Fibroblast of lung (primary cell): ENCODE measurements around the gene ADAM21.

Source experiments
- EZH2 ChIP-seq: IDR thresholded peaks from 2 replicates; pipeline ENCODE4 v1.5.1; 2012; ENCODE audit warnings: low read length, control low read depth, mild to moderate bottlenecking; ENCODE audit errors: missing control alignments
- TF ChIP-seq, protein P1 (sequence below), 2 donors: IDR thresholded peaks in 1 of 2; conservative IDR thresholded peaks in 1 of 2; 1 replicate in 1 of 2; 2 replicates in 1 of 2; pipeline ENCODE4 v1.5.1; 2011 to 2012; ENCODE audit warnings: low read length in 2 of 2, control low read depth in 1 of 2, inconsistent platforms in 1 of 2, low read depth in 1 of 2, mild to moderate bottlenecking in 1 of 2

DNA sequence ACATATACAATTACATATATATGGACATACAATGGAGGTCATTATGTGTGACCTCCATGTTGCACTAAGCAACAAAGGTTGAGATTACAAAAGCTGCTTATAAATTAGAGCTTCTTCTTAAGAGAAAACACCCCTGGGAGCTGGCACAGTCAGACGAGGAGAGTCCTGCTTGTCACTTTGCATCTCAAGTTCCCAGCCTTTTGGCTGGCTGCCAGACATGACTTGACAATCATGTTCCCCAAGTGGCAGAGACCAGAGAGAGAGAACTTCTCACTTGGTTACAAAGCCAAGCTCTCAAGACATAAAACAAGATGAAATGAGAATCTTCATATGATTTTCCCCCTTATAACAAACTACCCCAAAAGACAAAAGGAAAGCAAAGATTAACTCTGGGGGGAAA, 26.6 kb upstream of the ADAM21 start:
- TF ChIP-seq, protein P1, sequence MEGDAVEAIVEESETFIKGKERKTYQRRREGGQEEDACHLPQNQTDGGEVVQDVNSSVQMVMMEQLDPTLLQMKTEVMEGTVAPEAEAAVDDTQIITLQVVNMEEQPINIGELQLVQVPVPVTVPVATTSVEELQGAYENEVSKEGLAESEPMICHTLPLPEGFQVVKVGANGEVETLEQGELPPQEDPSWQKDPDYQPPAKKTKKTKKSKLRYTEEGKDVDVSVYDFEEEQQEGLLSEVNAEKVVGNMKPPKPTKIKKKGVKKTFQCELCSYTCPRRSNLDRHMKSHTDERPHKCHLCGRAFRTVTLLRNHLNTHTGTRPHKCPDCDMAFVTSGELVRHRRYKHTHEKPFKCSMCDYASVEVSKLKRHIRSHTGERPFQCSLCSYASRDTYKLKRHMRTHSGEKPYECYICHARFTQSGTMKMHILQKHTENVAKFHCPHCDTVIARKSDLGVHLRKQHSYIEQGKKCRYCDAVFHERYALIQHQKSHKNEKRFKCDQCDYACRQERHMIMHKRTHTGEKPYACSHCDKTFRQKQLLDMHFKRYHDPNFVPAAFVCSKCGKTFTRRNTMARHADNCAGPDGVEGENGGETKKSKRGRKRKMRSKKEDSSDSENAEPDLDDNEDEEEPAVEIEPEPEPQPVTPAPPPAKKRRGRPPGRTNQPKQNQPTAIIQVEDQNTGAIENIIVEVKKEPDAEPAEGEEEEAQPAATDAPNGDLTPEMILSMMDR (conservative IDR thresholded peaks at IDR 0.05 in 1 of 2, IDR thresholded peaks at IDR 0.05 in 1 of 2; ENCODE audit: low read depth in 1 of 2, low read length in 2 of 2): no peak
- no peak for TF ChIP-seq EZH2
